NCI-H1105 (cell line): ENCODE data around the gene CADM1.
A peak's percentile ranks its signal among the peaks of the same experiment; 100 is the strongest.

ENCODE experiments used
- DNase-seq: peaks from one replicate; lab custom pipeline; 2025; lab: John Stamatoyannopoulos, UW

The CADM1 gene

GRCh38 chr11:115515647-115516395 lies 11.6 kb upstream of the CADM1 start:
- no peak for DNase-seq

GRCh38 chr11:115506954-115507675 lies 2.9 kb upstream of the CADM1 start:
- DNase-seq, result no peak

GRCh38 chr11:115505175-115505574 lies 960 bp upstream of the CADM1 start:
- DNase-seq, result no peak

- peak; percentile 55 for DNase-seq
Observed at GRCh38 chr11:115503886-115504275, 334 bp downstream of the CADM1 start.

- peak; percentile 63 for DNase-seq
Observed at GRCh38 chr11:115503083-115503885, 931 bp downstream of the CADM1 start.

- DNase-seq, result no peak
Observed at GRCh38 chr11:115502636-115503082, 1.6 kb downstream of the CADM1 start.

- DNase-seq, result peak; percentile 61
Observed at GRCh38 chr11:115501893-115502589, 2.2 kb downstream of the CADM1 start.

- peak; percentile 41 for DNase-seq
Observed at GRCh38 chr11:115501502-115501892, 2.7 kb downstream of the CADM1 start.

GRCh38 chr11:115500547-115501501 lies 3.4 kb downstream of the CADM1 start:
- peak; percentile 80 for DNase-seq

- DNase-seq, result no peak
Observed at GRCh38 chr11:115499891-115500290, 4.3 kb downstream of the CADM1 start.

- DNase-seq, result no peak
Observed at GRCh38 chr11:115499241-115499799, 4.9 kb downstream of the CADM1 start.

GRCh38 chr11:115498354-115498753 lies 5.9 kb downstream of the CADM1 start:
- DNase-seq, result peak; percentile 64

- DNase-seq, result peak; percentile 36
Observed at GRCh38 chr11:115497303-115497702, 6.9 kb downstream of the CADM1 start.

- DNase-seq, result no peak
Observed at GRCh38 chr11:115496892-115497291, 7.3 kb downstream of the CADM1 start.

- no peak for DNase-seq
Observed at GRCh38 chr11:115493905-115494304, 10.3 kb downstream of the CADM1 start.

GRCh38 chr11:115493488-115493887 lies 10.7 kb downstream of the CADM1 start:
- DNase-seq, result no peak

GRCh38 chr11:115489466-115489865 lies 14.7 kb downstream of the CADM1 start:
- DNase-seq, result no peak

- no peak for DNase-seq
Observed at GRCh38 chr11:115488945-115489344, 15.3 kb downstream of the CADM1 start.

GRCh38 chr11:115481528-115481927 lies 22.7 kb downstream of the CADM1 start:
- DNase-seq, result no peak

GRCh38 chr11:115480611-115481010 lies 23.6 kb downstream of the CADM1 start:
- DNase-seq, result no peak
